ENCODE measurements around the gene TMEM203.

The TMEM203 gene

DNA sequence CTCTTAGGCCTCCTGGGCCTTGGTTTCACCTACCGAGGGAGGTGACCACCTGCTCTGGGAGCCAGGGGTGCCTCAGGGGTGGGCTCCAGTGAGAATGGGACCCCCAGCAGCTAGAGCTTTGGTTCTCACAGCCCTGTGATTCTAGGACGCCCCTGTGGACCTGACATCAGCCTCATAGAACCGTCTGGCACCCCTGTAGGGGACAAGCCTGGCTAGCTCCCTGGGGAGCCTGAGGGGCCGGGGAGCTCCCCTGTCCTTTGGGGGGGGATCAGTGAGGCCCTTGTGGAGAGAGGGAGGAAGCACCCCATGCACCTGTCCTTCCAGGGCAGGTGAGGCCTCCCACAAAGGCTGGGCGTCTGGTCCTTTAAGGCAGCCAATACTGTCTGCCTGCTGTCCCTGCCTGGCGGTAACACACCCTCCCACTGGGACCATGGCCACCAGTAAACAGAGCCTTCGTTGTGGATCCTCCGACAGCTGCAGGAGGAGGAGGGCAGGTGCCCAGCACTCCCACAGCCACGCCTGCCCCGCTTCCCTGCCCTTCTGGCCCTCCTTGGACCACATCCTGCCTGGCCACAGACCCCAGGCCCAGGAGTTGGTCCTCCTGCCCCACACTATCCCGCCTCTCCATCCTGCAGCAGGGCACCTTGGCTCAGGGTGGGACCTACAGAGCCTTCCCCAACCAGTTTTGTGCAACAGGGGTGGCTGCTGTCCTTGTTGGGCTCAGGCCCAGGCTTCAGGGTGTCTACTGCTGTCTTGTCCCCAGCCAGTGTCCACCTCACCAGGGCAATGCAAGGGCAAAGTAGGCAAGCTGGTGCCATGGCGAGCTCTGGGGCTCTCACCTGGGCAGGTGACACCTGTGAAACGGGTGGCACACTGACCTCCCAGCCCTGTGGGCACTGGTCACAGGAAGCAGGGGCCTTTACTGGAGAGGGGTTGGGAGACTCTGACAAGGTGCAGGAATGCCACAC lies 32.6 kb upstream of the TMEM203 start:
- no peak overlapping the region for H2AFZ ChIP-seq (ENCODE audit: low read depth, low read length)
- no peaks in the 10 kb centered on the region for H3K27me3 ChIP-seq (ENCODE audit: insufficient read depth, low read length)
- H3K4me1 ChIP-seq (ENCODE audit: insufficient read depth, low read length), result peaks cover 26% of the 10 kb centered on the region
- no peaks in the 10 kb centered on the region for H3K9me3 ChIP-seq (ENCODE audit: low read length)
- H3K36me3 ChIP-seq (ENCODE audit: insufficient read depth, low read length), result peaks cover 13% of the 10 kb centered on the region
- H3K4me3 ChIP-seq (ENCODE audit: low read length), result no peak overlapping the region

DNA sequence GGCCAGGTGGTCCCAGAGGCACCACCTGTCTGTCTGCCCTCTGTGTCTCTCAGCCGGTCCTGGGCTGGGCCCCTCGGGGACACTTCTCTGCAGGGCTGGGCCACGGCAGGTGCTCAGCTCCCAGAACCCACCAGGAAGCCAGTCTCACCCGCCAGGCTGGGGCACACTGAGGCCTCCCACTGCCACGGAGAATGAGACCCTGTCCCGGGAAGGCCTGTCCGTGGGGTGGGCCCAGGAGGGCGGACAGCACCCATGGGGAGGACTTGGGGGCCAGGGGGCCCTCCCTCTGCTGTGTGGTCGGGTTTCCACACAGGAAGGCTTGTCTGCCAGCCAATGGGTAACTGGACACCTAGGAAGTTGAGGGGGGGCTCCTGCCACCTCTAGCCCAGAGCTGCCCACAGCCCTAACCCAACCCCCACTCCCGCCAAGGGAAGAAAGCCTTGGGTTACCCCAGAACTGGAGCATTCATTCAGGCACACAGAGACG lies 31.5 kb upstream of the TMEM203 start:
- Histone ChIP-seq H3K4me1 (ENCODE audit: insufficient read depth, low read length) (peaks cover 15% of the 10 kb centered on the region), H3K9me3 (ENCODE audit: low read length) (no peaks in the 10 kb centered on the region), H3K27me3 (ENCODE audit: insufficient read depth, low read length) (no peaks in the 10 kb centered on the region), H3K36me3 (ENCODE audit: insufficient read depth, low read length) (peaks cover 3% of the 10 kb centered on the region), H2AFZ (ENCODE audit: low read depth, low read length) (no peak overlapping the region), H3K4me3 (ENCODE audit: low read length) (no peak overlapping the region)

DNA sequence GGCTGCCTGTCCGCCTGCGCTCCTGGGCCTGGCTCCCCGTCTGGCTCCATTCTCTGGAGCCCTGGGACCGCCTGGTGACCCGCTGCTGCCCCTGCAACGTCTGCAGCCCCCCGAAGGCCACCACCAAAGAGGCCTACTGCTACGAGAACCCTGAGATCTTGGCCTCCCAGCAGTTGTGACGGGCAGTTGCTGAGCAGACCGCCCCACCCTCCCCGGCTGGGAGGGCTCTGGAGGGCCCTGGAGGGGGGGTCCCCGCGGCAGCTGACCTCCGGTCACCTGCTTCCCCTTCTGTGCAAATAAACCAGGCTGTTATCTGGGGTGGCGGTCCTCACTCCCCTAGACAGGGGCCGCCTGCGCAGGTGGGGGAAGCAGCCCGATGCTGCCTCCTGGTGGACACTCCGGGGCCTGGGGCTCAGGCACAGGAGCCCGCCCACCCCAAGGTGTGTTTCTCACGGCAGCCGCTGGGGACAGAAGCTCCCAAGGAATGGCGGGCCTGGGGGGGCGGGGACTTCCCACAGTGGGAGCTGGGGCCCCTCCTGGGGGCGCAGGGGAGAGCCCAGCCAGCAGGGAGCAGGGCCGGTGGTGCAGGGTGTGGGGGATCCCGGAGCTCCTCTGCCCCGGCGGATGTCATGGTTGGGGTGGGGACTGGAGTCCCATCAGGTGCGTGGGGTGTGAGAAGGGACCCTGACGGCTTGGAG lies 30.9 kb upstream of the TMEM203 start:
- no peaks in the 10 kb centered on the region for H3K27me3 ChIP-seq (ENCODE audit: insufficient read depth, low read length)
- H3K9me3 ChIP-seq (ENCODE audit: low read length), result no peaks in the 10 kb centered on the region
- H3K36me3 ChIP-seq (ENCODE audit: insufficient read depth, low read length), result no peaks in the 10 kb centered on the region
- no peak overlapping the region for H3K4me3 ChIP-seq (ENCODE audit: low read length)
- H2AFZ ChIP-seq (ENCODE audit: low read depth, low read length), result no peak overlapping the region
- peaks cover 14% of the 10 kb centered on the region for H3K4me1 ChIP-seq (ENCODE audit: insufficient read depth, low read length)

DNA sequence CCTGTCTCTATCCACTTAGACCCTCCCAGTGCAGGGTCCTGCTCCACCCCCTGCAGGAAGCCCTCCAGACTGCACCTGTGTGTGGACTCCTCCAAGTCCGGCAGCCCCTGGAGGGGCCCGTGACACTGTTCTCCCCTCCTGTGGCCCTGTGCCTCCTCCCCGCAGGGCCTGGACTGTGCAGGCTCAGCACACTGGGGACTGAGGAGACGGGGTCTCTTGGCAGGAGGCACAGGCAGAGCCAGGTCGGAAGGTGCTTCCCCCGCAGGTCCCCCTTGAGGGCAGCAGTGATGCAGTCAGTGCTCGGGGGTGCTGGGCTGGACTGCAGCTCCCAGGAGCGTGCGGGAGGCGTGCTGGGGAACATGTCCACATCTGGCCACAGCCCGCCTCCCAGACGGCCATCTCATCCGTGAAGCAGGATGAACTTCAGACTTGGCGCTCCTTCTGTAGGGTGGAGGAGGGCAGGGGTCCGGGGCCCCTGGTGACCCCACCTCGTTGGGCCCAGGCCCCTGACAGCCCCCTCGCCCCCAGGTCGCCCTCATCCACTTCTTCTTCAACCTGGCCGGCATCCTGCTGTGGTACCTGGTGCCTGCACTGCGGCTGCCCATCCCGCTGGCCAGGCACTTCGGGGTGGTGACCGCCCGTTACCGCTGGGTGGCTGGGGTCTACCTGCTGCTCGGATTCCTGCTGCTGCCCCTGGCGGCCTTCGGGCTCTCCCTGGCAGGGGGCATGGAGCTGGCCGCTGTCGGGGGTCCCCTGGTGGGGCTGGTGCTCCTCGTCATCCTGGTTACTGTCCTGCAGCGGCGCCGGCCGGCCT lies 30.2 kb upstream of the TMEM203 start:
- Histone ChIP-seq H3K4me1 (ENCODE audit: insufficient read depth, low read length) (peaks cover 14% of the 10 kb centered on the region), H3K27me3 (ENCODE audit: insufficient read depth, low read length) (peaks cover 3% of the 10 kb centered on the region), H3K9me3 (ENCODE audit: low read length) (no peaks in the 10 kb centered on the region), H3K4me3 (ENCODE audit: low read length) (no peak overlapping the region), H2AFZ (ENCODE audit: low read depth, low read length) (no peak overlapping the region), H3K36me3 (ENCODE audit: insufficient read depth, low read length) (no peaks in the 10 kb centered on the region)

DNA sequence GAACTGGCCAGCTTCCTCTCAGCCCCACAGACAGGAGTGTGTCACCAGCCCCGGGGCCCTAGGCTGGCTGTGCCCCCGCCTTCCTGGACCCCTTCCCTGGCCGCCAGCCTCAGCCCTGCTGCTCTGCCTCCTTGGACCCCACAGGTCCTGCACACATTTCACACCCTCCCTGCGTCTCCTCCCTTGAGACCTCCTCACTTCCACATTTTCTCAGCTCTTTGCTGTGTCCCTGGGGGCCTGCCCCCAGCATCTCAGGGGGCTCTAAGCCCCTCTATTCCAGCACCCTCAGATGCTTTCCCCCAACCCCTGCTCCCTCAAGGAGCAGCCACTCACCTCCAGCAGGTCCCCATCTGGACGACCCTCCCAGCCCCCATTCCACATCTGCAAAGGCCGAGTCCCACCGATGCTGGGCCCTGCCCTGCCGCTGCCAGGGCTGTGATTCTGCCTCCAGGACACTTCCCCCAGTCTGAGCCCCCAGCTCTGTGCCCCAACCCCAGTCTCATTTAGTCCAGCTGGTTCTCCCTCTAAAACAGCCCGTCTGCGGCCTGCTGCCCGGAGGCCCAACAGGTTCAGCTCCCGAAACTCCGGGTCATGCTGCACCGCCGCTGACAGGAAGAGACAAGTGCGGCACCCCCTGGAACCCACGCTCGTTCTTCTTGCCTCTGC lies 29.4 kb upstream of the TMEM203 start:
- H3K36me3 ChIP-seq (ENCODE audit: insufficient read depth, low read length), result no peaks in the 10 kb centered on the region
- H3K4me3 ChIP-seq (ENCODE audit: low read length), result no peak overlapping the region
- no peaks in the 10 kb centered on the region for H3K9me3 ChIP-seq (ENCODE audit: low read length)
- no peak overlapping the region for H2AFZ ChIP-seq (ENCODE audit: low read depth, low read length)
- H3K27me3 ChIP-seq (ENCODE audit: insufficient read depth, low read length), result peaks cover 3% of the 10 kb centered on the region
- peaks cover 14% of the 10 kb centered on the region for H3K4me1 ChIP-seq (ENCODE audit: insufficient read depth, low read length)

DNA sequence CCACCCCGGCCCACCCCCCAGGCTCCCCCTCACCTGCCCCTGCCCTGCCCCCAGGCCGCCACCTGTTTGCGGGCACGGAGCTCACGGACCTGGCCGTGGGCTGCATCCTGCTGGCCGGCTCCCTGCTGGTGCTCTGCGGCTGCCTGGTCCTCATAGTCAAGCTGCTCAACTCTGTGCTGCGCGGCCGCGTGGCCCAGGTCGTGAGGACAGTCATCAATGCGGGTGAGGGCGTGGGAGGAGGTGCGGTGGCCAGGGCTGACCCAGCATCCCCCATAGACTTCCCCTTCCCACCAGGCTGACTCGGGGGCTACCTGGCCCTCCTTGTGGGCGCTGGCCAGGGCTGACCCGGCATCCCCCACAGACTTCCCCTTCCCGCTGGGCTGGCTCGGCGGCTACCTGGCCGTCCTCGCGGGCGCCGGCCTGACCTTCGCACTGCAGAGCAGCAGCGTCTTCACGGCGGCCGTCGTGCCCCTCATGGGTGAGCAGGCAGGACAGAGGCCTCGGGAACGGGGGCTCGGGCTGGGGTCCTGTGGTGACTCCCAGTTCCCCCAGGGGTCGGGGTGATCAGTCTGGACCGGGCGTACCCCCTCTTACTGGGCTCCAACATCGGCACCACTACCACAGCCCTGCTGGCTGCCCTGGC lies 28.7 kb upstream of the TMEM203 start:
- Histone ChIP-seq H2AFZ (ENCODE audit: low read depth, low read length) (no peak overlapping the region), H3K27me3 (ENCODE audit: insufficient read depth, low read length) (peaks cover 3% of the 10 kb centered on the region), H3K36me3 (ENCODE audit: insufficient read depth, low read length) (no peaks in the 10 kb centered on the region), H3K4me3 (ENCODE audit: low read length) (no peak overlapping the region), H3K4me1 (ENCODE audit: insufficient read depth, low read length) (peaks cover 14% of the 10 kb centered on the region), H3K9me3 (ENCODE audit: low read length) (no peaks in the 10 kb centered on the region)

DNA sequence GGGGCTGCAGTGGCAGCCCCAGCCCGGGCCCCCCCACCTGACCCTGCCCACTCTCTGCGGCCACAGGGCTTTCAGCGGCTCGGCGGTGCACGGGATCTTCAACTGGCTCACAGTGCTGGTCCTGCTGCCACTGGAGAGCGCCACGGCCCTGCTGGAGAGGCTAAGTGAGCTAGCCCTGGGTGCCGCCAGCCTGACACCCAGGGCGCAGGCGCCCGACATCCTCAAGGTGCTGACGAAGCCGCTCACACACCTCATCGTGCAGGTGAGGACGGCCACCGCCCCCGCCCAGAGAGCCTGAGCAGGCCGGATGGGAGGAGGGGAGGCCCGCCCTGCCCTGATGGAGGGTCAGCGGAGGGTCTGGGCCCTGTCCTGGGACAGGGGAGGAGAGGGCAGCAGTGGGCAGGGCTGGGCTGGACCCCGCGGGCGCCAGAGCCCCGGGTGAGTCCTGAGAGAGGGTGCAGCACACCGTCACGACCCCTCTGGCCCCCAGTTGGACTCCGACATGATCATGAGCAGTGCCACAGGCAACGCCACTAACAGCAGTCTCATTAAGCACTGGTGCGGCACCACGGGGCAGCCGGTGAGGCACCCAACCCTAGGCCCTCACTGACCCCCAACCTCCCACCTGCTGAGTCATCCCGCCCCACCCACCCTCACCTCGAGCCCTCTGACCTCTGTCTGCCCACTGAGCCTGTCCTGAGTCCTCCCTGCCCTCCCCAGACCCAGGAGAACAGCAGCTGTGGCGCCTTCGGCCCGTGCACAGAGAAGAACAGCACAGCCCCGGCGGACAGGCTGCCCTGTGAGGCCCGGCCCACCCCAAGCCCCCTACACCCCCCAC lies 27.9 kb upstream of the TMEM203 start:
- Histone ChIP-seq H2AFZ (ENCODE audit: low read depth, low read length) (no peak overlapping the region), H3K27me3 (ENCODE audit: insufficient read depth, low read length) (peaks cover 3% of the 10 kb centered on the region), H3K4me3 (ENCODE audit: low read length) (no peak overlapping the region), H3K4me1 (ENCODE audit: insufficient read depth, low read length) (peaks cover 10% of the 10 kb centered on the region), H3K9me3 (ENCODE audit: low read length) (no peaks in the 10 kb centered on the region), H3K36me3 (ENCODE audit: insufficient read depth, low read length) (no peaks in the 10 kb centered on the region)

DNA sequence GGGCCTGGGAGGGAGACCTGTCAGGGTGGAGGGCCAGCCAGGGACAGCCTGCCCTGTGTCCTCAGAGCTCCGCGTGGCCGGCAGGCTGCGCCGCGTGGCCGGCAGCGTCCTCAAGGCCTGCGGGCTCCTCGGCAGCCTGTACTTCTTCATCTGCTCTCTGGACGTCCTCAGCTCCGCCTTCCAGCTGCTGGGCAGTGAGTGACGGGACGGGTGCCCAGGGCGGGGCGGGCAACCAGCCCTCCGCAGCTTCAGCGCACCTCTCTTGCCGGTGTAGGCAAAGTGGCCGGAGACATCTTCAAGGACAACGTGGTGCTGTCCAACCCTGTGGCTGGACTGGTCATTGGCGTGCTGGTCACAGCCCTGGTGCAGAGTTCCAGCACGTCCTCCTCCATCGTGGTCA lies 27.1 kb upstream of the TMEM203 start:
- Histone ChIP-seq H3K4me1 (ENCODE audit: insufficient read depth, low read length) (peaks cover 10% of the 10 kb centered on the region), H3K27me3 (ENCODE audit: insufficient read depth, low read length) (peaks cover 3% of the 10 kb centered on the region), H2AFZ (ENCODE audit: low read depth, low read length) (no peak overlapping the region), H3K9me3 (ENCODE audit: low read length) (no peaks in the 10 kb centered on the region), H3K36me3 (ENCODE audit: insufficient read depth, low read length) (no peaks in the 10 kb centered on the region), H3K4me3 (ENCODE audit: low read length) (no peak overlapping the region)

DNA sequence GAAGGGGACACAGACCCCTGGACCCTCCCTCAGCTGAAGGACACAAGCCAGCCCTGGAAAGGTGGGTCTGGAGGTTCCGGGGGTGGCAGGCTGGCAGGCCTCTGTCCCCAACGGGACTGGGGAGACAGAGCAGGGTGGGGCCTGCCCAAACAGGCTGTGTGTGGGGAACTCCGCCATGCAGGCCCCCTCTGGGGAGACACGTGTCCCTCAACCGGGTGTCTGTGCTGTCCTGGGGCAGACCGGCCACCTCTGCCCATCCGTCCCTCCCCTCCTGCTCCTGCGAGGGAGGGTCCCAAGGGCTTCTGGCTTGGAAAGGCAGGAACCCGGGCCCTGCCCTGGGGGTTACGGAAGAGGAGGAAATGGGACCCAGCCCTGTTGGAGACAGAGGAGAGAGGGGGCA lies 26.7 kb upstream of the TMEM203 start:
- H3K27me3 ChIP-seq (ENCODE audit: insufficient read depth, low read length), result peaks cover 3% of the 10 kb centered on the region
- no peaks in the 10 kb centered on the region for H3K36me3 ChIP-seq (ENCODE audit: insufficient read depth, low read length)
- no peak overlapping the region for H3K4me3 ChIP-seq (ENCODE audit: low read length)
- H2AFZ ChIP-seq (ENCODE audit: low read depth, low read length), result no peak overlapping the region
- no peaks in the 10 kb centered on the region for H3K9me3 ChIP-seq (ENCODE audit: low read length)
- H3K4me1 ChIP-seq (ENCODE audit: insufficient read depth, low read length), result peaks cover 8% of the 10 kb centered on the region

DNA sequence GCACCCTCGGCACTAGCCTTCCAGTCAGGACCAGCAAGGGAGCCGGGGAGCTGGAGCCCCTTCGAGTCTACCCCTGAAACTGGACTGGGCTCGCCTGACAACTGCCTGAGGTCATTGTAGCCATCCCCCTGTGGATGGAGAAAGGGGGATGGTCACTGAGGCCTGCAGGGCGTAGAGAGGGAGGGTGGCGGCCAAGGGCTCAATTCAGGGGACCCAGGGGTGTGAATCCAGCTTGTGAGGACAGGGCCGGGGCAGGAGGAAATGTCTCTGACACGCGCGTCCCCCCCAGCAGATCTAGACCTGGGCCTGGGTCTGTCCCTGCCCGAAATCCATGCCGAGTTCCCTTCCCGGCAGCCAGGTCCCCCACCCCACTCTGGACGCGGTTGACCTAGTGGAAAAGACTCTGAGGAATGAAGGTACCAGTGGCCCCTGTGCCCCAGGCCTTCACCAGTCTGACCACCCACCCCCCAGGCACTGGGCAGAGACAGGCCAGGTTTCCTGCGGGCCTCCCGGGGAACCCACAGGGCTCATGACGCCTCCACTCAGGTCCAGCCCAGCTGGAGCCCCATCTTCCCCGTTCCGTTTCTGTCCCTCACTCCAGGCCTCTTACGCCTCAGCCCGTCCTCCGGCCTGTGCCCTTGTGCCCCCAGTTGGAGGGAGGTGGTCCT lies 26.1 kb upstream of the TMEM203 start:
- Histone ChIP-seq H3K4me3 (ENCODE audit: low read length) (no peak overlapping the region), H3K9me3 (ENCODE audit: low read length) (no peaks in the 10 kb centered on the region), H2AFZ (ENCODE audit: low read depth, low read length) (no peak overlapping the region), H3K27me3 (ENCODE audit: insufficient read depth, low read length) (peaks cover 3% of the 10 kb centered on the region), H3K36me3 (ENCODE audit: insufficient read depth, low read length) (no peaks in the 10 kb centered on the region), H3K4me1 (ENCODE audit: insufficient read depth, low read length) (peaks cover 2% of the 10 kb centered on the region)

DNA sequence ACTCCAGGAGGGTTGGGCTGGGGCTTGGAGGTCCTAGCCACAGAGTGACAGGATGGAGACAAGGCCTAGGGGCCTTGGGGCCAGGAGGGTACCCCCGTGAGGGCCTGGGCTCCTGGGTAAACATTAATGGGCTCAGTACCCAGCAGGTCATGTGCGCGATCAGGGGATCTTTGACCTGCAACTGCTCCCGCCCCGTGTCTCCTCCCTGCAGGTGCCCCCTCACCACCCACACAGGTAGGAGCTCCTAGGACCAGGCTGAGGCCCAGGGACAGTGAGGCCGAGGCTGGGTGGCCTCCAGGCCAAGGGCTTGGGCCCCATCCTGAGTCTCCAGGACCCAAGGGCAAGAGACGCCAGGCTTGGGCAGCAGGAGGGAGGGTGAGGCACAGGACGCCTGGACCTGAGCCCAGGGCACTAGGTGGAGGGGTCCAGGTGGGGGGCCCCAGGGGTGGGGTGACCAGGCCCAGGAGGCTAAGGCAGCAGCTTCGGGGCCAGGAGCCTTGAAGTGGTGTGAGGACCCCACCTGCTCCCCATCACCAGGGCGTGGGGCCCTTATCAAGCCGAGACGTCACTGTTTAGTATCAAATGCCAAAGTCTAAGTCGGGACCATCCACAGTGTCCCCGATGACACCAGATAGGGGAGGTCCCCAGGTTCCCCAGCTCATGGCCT lies 25.4 kb upstream of the TMEM203 start, which contains the start of gene SLC34A3:
Gene SLC34A3 (plus strand): TSS at position 197 of the 667 bp plus-strand sequence. CDS start 802 bp downstream, outside the sequence.
- Histone ChIP-seq H3K4me3 (ENCODE audit: low read length) (no peak within 1 kb of the TSS), H3K9me3 (ENCODE audit: low read length) (no peaks in the 10 kb centered on the region), H3K4me1 (ENCODE audit: insufficient read depth, low read length) (peaks cover 6% of the 10 kb centered on the region)

More for the DNA sequence above, 25.4 kb upstream of the TMEM203 start, which contains the start of gene SLC34A3:
- Histone ChIP-seq H3K27me3 (ENCODE audit: insufficient read depth, low read length) (peaks cover 3% of the 10 kb centered on the region), H2AFZ (ENCODE audit: low read depth, low read length) (no peak within 1 kb of the TSS), H3K36me3 (ENCODE audit: insufficient read depth, low read length) (no peaks in the 10 kb centered on the region)
